Measurements from ENCODE around the gene ANKRD23.
"Not testable (repeated sequence)": the region's sequence is repeated elsewhere in the genome, so short reads cannot be mapped to it uniquely, and the experiment has no call there.

The ANKRD23 gene

GRCh38 chr2:96816127-96816835 lies 27.5 kb downstream of the ANKRD23 start, which contains the start of gene CNNM3:
TSS of gene CNNM3 (plus strand) at chr2:96816268. CDS start at chr2:96816278, 10 bp downstream.
- peak; percentile 93 for DNase-seq (ENCODE audit: low spot score)

DNA sequence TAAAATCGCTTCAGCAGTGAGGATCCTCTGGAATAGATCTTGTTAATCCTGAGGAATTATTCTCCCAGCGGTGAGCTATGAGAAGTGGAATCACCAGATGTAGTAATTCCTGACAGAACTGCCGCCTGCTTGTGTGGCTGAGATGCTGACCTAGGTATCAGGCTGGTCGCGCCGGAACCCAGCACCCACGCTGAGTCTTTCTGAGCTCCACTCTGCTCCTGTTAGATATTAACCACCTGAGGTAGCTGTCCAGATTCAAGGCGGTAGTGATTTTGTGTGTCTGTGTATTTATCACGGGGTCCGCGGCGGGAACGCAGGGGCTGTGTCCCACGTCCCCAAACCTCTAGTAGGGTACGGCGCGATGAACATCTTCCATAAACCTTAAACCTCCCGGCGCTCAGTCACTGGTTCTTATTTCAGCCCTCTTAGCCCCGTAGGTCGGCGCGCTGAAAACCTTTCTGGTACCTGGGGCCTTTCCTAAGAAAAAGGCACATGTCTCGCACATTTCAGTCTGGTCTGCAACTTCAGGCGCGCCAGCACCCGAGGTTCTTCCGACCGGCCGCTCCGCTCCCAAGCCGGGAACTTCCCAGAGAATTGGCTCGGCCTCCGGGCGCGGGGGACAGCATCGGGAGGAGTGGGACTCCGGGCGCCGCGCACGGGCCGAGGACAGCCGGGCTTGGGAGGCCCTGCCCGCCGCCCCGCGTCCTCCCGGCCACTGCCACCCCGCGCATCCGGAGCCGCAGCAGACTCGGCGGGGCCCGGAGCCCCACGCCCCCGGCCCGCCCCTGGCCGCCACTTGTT lies 28.3 kb downstream of the ANKRD23 start:
- peak; percentile 21 for DNase-seq (ENCODE audit: low spot score)

DNA sequence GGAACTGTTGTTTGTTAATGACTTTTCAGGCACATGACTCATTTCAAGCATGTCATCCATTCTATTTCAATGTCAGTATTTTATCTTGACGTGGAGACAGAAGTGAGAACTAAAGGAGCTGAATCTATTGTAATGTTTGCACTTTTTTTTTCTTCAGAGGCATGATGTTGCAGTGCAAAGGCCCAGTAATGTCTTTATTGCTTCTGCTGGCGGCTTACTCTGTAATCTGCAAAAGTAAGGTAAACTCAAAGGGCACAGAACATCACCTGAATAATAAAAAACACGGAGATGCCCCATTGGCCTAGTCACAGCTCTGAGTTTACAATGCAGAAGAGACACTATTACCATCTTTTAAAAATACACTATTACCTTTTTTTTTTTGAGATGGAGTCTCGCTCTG lies 30.2 kb downstream of the ANKRD23 start:
- no peak for DNase-seq (ENCODE audit: low spot score)

DNA sequence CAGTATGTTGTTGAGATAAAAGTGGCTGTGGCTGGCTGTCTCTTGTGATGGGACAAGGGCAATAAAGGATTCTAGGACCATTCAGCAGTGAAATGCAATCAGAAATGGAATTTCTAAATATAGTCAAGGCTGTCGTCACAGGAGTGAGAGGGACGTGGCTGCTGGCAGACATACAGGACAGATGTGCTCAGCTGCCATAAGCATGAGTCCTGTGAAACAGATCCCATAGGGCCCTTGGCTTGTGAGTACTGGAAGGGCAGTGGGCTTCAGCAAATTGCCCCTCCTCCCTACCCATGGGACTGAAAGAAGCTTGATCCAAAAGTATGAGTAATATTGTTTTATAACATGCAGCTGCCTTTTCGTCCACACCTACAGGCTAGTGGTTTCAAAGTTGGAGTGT lies 31.9 kb downstream of the ANKRD23 start:
- no peak for DNase-seq (ENCODE audit: low spot score)

GRCh38 chr2:96810783-96811192 lies 33.0 kb downstream of the ANKRD23 start:
- no peak for DNase-seq (ENCODE audit: low spot score)

DNA sequence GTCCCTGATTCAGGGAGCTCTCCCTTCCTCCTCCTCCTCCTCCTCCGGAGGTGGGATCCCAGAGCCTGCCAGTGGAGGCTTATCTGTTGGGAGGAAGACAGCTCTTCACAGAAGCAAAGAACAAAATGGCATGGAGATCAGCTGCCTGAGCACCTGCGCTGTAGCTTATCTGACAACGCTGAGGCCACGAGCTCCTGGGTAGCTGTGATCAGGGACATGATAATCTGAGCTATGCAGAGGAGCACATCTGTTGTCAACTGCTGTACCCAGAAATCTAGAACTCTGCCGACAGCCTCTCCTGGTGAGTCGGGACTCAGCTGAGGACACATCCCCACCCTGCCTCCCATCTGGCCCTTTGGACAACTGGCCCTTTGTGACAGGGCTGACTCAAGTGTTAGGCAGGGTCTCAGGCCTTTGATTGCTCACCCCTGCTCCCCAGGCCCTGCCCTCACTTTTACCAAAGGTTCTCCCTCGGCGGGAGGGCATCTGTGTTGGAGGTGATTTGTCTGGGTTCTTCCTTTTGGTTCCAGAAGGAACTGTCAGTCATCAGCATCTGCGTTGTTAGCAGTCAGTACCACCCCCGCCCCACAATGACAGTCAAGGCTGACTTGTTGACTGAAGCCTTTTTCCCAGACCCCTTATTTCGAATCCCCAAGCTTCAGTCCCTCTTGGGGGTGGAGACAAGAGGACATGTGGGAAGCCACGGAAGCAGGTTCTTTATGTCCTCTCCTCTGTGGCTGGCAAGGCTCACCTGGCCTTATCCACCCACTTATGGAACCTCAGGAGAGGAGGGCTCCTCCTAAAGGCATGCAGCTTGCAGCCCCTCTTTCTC lies 33.7 kb downstream of the ANKRD23 start:
- DNase-seq (ENCODE audit: low spot score): no peak

- no peak for DNase-seq (ENCODE audit: low spot score)
These were observed 34.5 kb downstream of the ANKRD23 start for GRCh38 chr2:96809216-96809882.

DNA sequence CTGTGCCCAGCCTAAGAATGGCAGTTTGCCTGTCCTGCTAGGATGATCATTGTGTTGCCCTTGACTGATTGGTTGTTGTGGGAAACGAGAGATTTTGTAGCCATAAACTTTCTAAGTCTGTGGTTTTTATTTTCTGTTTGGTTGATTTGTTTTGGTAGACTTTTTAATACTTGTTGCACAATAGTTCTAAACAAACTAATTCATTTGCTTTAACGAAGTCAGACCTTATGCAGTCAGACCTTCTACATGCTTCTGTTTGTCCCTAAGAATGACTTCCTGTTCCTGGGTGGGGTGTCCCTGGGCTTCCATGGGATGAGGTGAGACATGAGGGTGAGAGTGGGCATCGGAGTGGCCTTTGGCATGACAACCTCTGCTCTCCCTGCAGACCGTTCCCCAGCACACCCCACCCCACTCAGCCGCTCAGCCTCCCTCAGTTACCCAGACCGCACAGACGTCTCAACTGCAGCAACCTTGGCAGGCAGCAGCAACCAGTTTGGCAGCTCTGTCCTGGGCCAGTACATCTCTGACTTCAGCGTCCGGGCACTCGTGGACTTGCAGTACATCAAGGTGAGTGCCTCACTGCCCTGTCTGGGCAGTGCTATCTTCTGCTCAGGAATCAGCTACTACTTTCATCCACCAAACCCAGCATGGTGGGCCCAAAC lies 35.5 kb downstream of the ANKRD23 start:
- DNase-seq (ENCODE audit: low spot score): no peak

DNA sequence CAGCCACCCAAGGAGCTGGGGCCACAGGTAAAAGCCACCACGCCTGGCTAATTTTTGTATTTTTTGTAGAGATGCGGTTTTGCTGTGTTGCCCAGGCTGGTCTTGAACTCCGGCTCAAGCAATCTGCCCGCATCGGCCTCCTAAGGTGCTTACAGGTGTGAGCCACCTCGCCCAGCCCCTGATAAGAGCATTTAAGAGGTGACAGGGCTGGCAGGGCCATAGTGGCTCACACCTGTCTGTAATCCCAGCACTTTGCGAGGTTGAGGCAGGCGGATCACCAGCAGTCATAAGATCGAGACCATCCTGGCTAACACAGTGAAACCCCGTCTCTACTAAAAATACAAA lies 36.7 kb downstream of the ANKRD23 start:
- DNase-seq (ENCODE audit: low spot score): no peak

GRCh38 chr2:96806468-96807126 lies 37.2 kb downstream of the ANKRD23 start:
- no peak for DNase-seq (ENCODE audit: low spot score)

GRCh38 chr2:96805946-96806345 lies 37.9 kb downstream of the ANKRD23 start:
- DNase-seq (ENCODE audit: low spot score): not testable (repeated sequence)

- DNase-seq (ENCODE audit: low spot score): no peak
These were observed 38.8 kb downstream of the ANKRD23 start for GRCh38 chr2:96804986-96805385.

DNA sequence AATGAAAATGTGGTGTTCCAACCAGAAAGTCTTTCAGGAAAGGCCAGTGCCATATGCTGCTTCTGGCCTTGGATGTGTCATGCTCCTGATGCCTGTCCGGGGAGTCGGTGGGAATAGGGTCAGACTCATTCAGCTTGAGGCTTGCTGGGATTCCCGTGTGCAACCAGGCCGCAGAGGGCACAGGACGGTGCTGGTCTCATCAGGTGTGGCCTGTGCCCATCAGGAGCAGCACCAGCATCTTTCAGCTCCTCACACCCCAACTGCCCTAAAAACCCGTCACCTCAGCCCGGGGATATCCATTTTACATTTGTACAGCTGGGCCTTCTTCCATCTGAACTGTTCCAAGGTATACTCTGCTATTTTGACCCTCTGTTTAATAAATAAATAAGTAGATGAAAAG lies 41.1 kb downstream of the ANKRD23 start:
- DNase-seq (ENCODE audit: low spot score): no peak

- no peak for DNase-seq (ENCODE audit: low spot score)
These were observed 41.8 kb downstream of the ANKRD23 start for GRCh38 chr2:96801786-96802595.

DNA sequence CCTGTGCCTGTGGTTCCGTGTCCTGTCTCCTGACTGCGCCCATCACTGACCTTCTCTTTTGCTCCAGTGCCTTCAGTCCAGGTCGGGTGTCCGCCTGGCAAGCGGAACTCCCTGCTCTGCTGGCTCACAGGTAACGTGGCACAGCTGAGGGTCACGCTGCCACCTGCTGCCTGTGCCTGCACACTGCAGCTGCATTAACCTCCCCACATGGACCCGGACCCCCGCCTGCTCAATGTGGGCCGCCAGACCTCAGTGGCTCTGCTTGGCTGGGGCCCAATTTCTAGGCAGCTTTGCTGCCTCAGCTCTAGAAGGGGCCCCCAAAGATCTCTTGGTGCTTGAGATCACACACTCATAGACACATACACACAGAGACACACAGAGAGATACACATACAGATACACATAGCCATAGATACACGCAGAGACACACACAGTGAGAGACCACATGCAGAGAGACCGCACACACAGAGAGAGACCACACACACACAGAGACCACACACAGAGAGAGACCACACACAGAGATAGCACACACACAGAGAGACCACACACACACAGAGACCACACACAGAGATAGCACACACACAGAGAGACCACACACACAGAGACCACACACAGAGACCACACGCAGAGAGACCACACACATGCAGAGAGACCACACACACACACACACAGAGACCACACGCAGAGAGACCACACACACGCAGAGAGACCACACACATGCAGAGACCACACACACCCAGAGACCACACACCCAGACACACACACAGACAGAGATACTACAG lies 42.6 kb downstream of the ANKRD23 start:
- DNase-seq (ENCODE audit: low spot score): peak; percentile 35

- no peak for DNase-seq (ENCODE audit: low spot score)
These were observed 43.5 kb downstream of the ANKRD23 start for GRCh38 chr2:96800061-96801004.

GRCh38 chr2:96799623-96799935 lies 44.2 kb downstream of the ANKRD23 start:
- no peak for DNase-seq (ENCODE audit: low spot score)
